OCI-LY3 (cell line): ENCODE measurements around the gene SGSM2.

ENCODE experiments used
- H2AFZ ChIP-seq: fragments of 200-600, 300-600 bp; shearing (Covaris generic); 2 replicates; pipeline ENCODE4 v1.6.0; 2014; ENCODE audit warnings: antibody characterized with exemption, low read depth, low read length
- H3K27ac ChIP-seq: fragments of 200-600, 300-600 bp; sonication (generic); 2 replicates; pipeline ENCODE4 v1.5.1; 2014; ENCODE audit warnings: mild to moderate bottlenecking, low read length, moderate library complexity, mixed read lengths
- H3K27me3 ChIP-seq: fragments of 200-600, 300-600 bp; sonication (generic); 2 replicates; pipeline ENCODE4 v1.6.1; 2014; ENCODE audit warnings: low read depth, low read length, mixed read lengths
- H3K36me3 ChIP-seq: fragments of 200-600, 300-600 bp; sonication (generic); replicated peaks from 2 replicates; pipeline ENCODE3; 2014; ENCODE audit warnings: low read depth, low read length, mixed read lengths
- H3K4me1 ChIP-seq: fragments of 300-600, 200-600 bp; sonication (generic); 2 replicates; pipeline ENCODE4 v1.6.1; 2014; ENCODE audit warnings: low read length, mixed read lengths
- H3K4me2 ChIP-seq: fragments of 200-600, 300-600 bp; sonication (generic); 2 replicates; pipeline ENCODE4 v1.6.1; 2014; ENCODE audit warnings: low read length, mixed read lengths
- H3K4me3 ChIP-seq: fragments of 300-600, 200-600 bp; sonication (generic); 2 replicates; pipeline ENCODE4 v1.5.1; 2014; ENCODE audit warnings: antibody characterized with exemption, mild to moderate bottlenecking, low read length, moderate library complexity
- H3K79me2 ChIP-seq: fragments of 300-600, 200-600 bp; shearing (Covaris generic); 2 replicates; pipeline ENCODE4 v1.6.1; 2014; ENCODE audit warnings: mild to moderate bottlenecking, low read length, mixed read lengths
- H3K9ac ChIP-seq: fragments of 300-600, 200-600 bp; shearing (Covaris generic); 2 replicates; pipeline ENCODE4 v1.6.0; 2014; ENCODE audit warnings: mild to moderate bottlenecking, low read length, moderate library complexity
- H3K9me3 ChIP-seq: fragments of 200-600, 300-600 bp; shearing (Covaris generic); 2 replicates; pipeline ENCODE4 v1.6.1; 2014; ENCODE audit warnings: low read length, mixed read lengths; ENCODE audit not compliant: insufficient read depth
- H4K20me1 ChIP-seq: fragments of 200-600, 300-600 bp; sonication (generic); 2 replicates; pipeline ENCODE4 v1.6.1; 2016; ENCODE audit warnings: low read length, mixed read lengths; ENCODE audit not compliant: insufficient read depth
- EZH2phosphoT487 ChIP-seq: fragments of 200-600 bp; shearing (Covaris generic); IDR thresholded peaks from 2 replicates; pipeline ENCODE4 v1.6.1; 2018; ENCODE audit warnings: antibody characterized with exemption, mixed run types, low read depth
- TF ChIP-seq, protein P1 (sequence below): fragments of 200-600, 300-600 bp; sonication (generic); IDR thresholded peaks from 2 replicates; pipeline ENCODE4 v1.5.1; 2014; ENCODE audit warnings: antibody characterized with exemption, low read length, low read depth

The SGSM2 gene

DNA sequence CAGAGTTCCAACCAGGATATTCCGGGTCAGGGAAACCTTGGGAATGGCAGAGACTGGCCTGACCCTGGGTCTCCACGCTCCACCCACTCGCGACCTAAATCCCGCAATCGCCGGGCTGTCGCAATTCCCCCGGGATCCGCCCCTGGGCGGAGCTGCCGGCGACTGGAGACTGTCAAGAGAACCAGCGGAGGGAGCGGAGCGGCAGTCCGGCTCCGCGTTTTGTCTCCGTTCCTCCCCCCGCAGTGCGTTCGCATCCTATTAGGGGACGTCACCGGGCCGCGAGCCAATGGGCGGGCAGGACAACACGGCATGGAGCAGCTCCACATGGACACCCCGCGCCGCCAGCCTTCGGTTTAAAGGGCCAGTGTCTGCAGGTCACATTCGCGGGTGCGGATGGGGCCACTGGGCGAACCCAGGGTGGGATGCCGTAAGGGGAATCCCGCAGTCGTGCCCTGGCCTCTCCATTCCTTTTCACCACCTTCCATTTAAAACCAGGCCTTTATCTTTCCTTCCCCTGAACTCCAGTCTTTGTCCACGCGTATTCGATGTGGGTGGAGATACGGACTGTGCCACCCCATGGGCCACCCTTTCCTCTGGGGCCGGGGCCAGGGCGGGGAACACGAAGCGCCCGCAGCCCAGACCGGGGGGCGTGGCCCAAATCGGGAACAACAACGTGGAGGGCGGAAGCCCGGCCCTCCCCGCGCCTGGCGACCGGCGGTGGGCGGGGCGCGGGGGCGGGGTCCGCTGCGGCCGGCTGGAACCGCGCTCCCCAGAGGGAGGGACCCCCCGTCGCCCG, 64.3 kb downstream of the SGSM2 start:
- no peaks in the 10 kb centered on the region for H3K36me3 ChIP-seq
- no peak for TF ChIP-seq EZH2phosphoT487
- TF ChIP-seq, protein P1, sequence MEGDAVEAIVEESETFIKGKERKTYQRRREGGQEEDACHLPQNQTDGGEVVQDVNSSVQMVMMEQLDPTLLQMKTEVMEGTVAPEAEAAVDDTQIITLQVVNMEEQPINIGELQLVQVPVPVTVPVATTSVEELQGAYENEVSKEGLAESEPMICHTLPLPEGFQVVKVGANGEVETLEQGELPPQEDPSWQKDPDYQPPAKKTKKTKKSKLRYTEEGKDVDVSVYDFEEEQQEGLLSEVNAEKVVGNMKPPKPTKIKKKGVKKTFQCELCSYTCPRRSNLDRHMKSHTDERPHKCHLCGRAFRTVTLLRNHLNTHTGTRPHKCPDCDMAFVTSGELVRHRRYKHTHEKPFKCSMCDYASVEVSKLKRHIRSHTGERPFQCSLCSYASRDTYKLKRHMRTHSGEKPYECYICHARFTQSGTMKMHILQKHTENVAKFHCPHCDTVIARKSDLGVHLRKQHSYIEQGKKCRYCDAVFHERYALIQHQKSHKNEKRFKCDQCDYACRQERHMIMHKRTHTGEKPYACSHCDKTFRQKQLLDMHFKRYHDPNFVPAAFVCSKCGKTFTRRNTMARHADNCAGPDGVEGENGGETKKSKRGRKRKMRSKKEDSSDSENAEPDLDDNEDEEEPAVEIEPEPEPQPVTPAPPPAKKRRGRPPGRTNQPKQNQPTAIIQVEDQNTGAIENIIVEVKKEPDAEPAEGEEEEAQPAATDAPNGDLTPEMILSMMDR = no peak
- peak overlapping the region; percentile 91 for H3K9ac ChIP-seq
- no peaks in the 10 kb centered on the region for H3K9me3 ChIP-seq
- peak overlapping the region; percentile 79 for H3K4me2 ChIP-seq
- H3K4me1 ChIP-seq = peaks cover 16% of the 10 kb centered on the region
- peaks cover 18% of the 10 kb centered on the region; the same call in 1 of the 2 replicates for H4K20me1 ChIP-seq
- peak overlapping the region; percentile 90 for H3K27ac ChIP-seq
- H3K27me3 ChIP-seq = no peaks in the 10 kb centered on the region
- peaks cover 21% of the 10 kb centered on the region; the same call in 1 of the 2 replicates for H3K79me2 ChIP-seq
- H2AFZ ChIP-seq = peak overlapping the region; percentile 74; the same call in 1 of the 2 replicates
- peak overlapping the region; percentile 97 for H3K4me3 ChIP-seq

DNA sequence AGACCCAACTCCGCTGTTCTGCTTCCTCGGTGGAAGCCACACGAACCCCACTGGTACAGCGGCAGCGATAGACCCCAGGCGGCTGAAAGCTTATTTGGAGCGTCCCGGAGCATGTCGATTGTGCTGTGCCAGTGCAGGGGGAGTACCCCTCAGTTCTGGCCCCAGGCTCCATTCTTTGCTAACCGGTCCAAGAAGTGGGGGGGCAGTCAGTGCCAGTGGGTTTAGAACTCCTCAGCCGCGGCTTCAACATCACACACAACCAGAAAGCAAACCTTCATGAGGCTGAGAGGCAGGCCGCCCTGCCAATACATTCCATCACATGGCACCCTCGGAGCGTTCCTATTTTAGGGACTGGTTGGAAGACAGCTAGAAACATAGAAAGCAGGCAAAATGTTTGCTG, 65.2 kb downstream of the SGSM2 start:
- H3K4me1 ChIP-seq = peaks cover 7% of the 10 kb centered on the region
- H3K9ac ChIP-seq = peak overlapping the region; percentile 50; the same call in 1 of the 2 replicates
- peak overlapping the region; percentile 97 for H3K4me3 ChIP-seq
- H3K79me2 ChIP-seq = peaks cover 21% of the 10 kb centered on the region; the same call in 1 of the 2 replicates
- peak overlapping the region; percentile 89 for H3K4me2 ChIP-seq
- no peaks in the 10 kb centered on the region for H3K9me3 ChIP-seq
- H3K27me3 ChIP-seq = no peaks in the 10 kb centered on the region
- no peaks in the 10 kb centered on the region for H3K36me3 ChIP-seq
- TF ChIP-seq, protein P1 = no peak
- no peak for TF ChIP-seq EZH2phosphoT487
- H2AFZ ChIP-seq = no peak overlapping the region
- H4K20me1 ChIP-seq = peaks cover 13% of the 10 kb centered on the region; the same call in 1 of the 2 replicates
- H3K27ac ChIP-seq = no peak overlapping the region

DNA sequence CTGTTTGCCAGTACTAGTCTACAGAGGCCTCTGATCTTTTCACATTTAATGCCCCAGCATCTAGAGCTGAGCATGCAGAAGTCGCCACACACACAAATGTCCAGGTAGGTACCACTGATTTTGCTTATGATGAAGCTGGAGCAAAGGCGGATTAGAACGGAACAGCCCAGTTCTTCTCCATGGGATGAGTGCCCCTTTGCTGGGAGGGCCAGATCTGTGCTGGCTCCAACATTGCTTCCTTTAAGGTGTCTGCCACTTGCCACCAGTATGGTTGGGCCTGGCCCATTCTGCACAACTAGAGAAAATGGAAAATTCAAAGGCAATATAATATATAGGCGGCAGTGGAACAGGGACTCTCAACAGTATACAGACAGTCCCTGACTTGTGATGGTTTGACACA, 65.7 kb downstream of the SGSM2 start:
- no peak overlapping the region for H3K4me3 ChIP-seq
- no peak overlapping the region for H3K9ac ChIP-seq
- H3K27me3 ChIP-seq = no peaks in the 10 kb centered on the region
- no peaks in the 10 kb centered on the region for H3K9me3 ChIP-seq
- TF ChIP-seq EZH2phosphoT487 = no peak
- TF ChIP-seq, protein P1 = no peak
- peaks cover 8% of the 10 kb centered on the region; the same call in 1 of the 2 replicates for H4K20me1 ChIP-seq
- H3K4me2 ChIP-seq = no peak overlapping the region
- peaks cover 7% of the 10 kb centered on the region for H3K4me1 ChIP-seq
- H2AFZ ChIP-seq = no peak overlapping the region
- peaks cover 16% of the 10 kb centered on the region; the same call in 1 of the 2 replicates for H3K79me2 ChIP-seq
- H3K27ac ChIP-seq = no peak overlapping the region
- H3K36me3 ChIP-seq = no peaks in the 10 kb centered on the region

DNA sequence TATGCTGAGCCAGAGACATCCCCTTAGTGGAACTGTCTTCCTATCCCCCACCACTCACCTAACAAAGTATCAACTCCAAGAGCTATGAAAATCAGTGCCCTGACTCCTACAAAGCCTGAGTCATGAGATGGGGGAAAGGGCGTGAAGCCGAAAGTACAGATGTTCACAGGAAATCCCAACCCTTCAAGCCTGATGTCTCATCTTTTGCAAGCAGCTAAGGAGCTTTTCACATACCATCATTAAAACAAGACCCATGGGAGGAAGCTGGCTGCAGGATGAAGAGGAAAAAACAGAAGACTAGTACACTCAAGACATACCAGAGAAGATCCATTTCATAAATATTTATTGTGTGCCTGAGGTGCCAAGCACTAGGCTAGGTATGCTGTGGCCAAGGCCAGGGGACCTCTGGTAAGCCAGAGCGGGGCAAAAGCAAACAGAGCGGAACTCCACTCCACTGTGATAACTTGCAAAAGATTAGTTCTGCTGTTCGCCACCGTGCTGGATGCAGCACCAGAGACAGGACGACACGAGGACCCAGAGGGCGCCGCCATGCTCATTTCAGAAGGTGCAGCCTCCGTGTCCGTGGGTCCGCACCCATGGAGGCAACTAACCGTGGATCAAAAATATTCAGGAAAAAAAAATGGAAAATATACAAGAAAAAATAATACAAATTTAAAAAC, 68.1 kb downstream of the SGSM2 start:
- Histone ChIP-seq H3K27ac (no peak overlapping the region), H3K4me2 (no peak overlapping the region)
- TF ChIP-seq, protein P1 = no peak
- TF ChIP-seq EZH2phosphoT487 = no peak

More for the DNA sequence above, 68.1 kb downstream of the SGSM2 start:
- H3K4me1 ChIP-seq = peaks cover 4% of the 10 kb centered on the region
- no peaks in the 10 kb centered on the region for H3K36me3 ChIP-seq
- no peaks in the 10 kb centered on the region for H3K27me3 ChIP-seq
- no peaks in the 10 kb centered on the region for H3K9me3 ChIP-seq
- no peaks in the 10 kb centered on the region for H4K20me1 ChIP-seq
- no peak overlapping the region for H3K4me3 ChIP-seq
- H3K9ac ChIP-seq = no peak overlapping the region
- H3K79me2 ChIP-seq = peaks cover 3% of the 10 kb centered on the region; the same call in 1 of the 2 replicates
- H2AFZ ChIP-seq = no peak overlapping the region
